AG10803 (cell line): ENCODE measurements around the gene ZNF782.
"Not testable (repeated sequence)": the region's sequence is repeated elsewhere in the genome, so short reads cannot be mapped to it uniquely, and the experiment has no call there.

Source experiments
- DNase-seq: peaks from one replicate; pipeline ENCODE4 v3.0.0; 2010; ENCODE audit warnings: low read depth
- H3K4me3 ChIP-seq: 2 replicates; pipeline ENCODE4 v1.5.1; 2011; ENCODE audit warnings: mild to moderate bottlenecking, low read length, control low read depth
- TF ChIP-seq, protein P1 (sequence below): conservative IDR thresholded peaks from 2 replicates; pipeline ENCODE4 v1.5.1; 2011; ENCODE audit warnings: mild to moderate bottlenecking, low read length, control low read depth, inconsistent platforms

The ZNF782 gene

GRCh38 chr9:96852676-96853075 lies 1.6 kb downstream of the ZNF782 start:
- DNase-seq: no peak
- TF ChIP-seq, protein P1, sequence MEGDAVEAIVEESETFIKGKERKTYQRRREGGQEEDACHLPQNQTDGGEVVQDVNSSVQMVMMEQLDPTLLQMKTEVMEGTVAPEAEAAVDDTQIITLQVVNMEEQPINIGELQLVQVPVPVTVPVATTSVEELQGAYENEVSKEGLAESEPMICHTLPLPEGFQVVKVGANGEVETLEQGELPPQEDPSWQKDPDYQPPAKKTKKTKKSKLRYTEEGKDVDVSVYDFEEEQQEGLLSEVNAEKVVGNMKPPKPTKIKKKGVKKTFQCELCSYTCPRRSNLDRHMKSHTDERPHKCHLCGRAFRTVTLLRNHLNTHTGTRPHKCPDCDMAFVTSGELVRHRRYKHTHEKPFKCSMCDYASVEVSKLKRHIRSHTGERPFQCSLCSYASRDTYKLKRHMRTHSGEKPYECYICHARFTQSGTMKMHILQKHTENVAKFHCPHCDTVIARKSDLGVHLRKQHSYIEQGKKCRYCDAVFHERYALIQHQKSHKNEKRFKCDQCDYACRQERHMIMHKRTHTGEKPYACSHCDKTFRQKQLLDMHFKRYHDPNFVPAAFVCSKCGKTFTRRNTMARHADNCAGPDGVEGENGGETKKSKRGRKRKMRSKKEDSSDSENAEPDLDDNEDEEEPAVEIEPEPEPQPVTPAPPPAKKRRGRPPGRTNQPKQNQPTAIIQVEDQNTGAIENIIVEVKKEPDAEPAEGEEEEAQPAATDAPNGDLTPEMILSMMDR: no peak
- no peak overlapping the region for H3K4me3 ChIP-seq

DNA sequence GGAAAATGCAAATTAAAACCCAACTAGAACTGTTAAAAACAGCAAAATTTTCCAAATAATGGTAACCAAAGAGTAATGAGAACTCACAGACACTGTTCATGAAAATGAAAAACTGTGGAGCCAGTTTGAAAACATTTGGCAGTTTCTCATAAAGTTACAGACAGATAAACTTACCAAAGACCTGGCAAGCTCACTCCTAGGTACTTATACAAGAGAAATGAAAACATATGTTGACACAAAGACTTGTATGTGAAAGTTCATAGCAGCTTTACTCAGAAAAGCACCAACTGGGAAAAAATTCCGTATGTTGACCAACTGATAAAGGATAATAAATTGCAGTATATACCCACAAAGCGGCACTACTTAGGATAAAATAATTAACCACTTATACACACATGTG lies 10.3 kb downstream of the ZNF782 start:
- H3K4me3 ChIP-seq: no peak overlapping the region
- no peak for DNase-seq
- TF ChIP-seq, protein P1: no peak; the same call in 1 of the 2 replicates

- DNase-seq: no peak
- no peak overlapping the region for H3K4me3 ChIP-seq
- TF ChIP-seq, protein P1: no peak
Observed at GRCh38 chr9:96818533-96818932, 35.8 kb downstream of the ZNF782 start.

- no peak for DNase-seq
- H3K4me3 ChIP-seq: no peak overlapping the region
- TF ChIP-seq, protein P1: no peak
Observed at GRCh38 chr9:96817973-96818372, 36.3 kb downstream of the ZNF782 start.

GRCh38 chr9:96813607-96814006 lies 40.7 kb downstream of the ZNF782 start:
- DNase-seq: no peak
- no peak overlapping the region for H3K4me3 ChIP-seq
- TF ChIP-seq, protein P1: no peak

GRCh38 chr9:96798959-96799358 lies 55.4 kb downstream of the ZNF782 start:
- not testable (repeated sequence) for DNase-seq

GRCh38 chr9:96784021-96784420 lies 70.3 kb downstream of the ZNF782 start:
- TF ChIP-seq, protein P1: no peak
- H3K4me3 ChIP-seq: no peak overlapping the region
- no peak for DNase-seq

More at GRCh38 chr9:96798959-96799358, 55.4 kb downstream of the ZNF782 start:
- not testable (repeated sequence) for H3K4me3 ChIP-seq

DNA sequence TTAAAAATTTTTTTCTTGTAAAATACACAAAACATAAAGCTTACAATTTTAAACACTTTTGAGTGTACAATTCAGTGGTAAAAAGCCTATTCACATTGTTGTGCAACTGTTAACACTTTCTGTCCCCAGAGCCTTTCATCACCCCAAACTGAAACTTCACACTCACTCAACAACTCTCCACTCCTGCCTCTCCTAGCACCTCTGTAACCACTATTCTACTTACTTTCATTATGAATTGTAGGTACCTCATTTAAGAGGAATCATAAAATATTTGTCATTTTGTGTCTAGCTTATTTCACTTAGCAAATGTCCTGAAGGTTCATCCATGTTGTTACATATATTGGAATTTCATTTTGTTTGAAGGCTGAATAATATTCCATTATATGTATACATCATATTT lies 72.1 kb downstream of the ZNF782 start:
- H3K4me3 ChIP-seq: no peak overlapping the region
- no peak for DNase-seq
- TF ChIP-seq, protein P1: no peak
